ENCODE results near the gene SEC11A. TPM values are rescaled to one million over a fixed set of nuclear protein-coding genes. Genes with fewer than 3 reads are reported as not detected.

SEC11A gene
- total and polyA plus RNA-seq, 2 donors (not counting 1 experiment from before 2014, with no cell fraction given): 23.1 to 78.0 TPM

GRCh38 chr15:84714372-84714771 lies 1.6 kb downstream of the SEC11A start:
- no peaks in the 10 kb centered on the region for H3K9me3 Mint-ChIP-seq (ENCODE audit: insufficient read depth)
- POLR2A ChIA-PET: interaction anchor here (0.5 to 3.7 kb wide), 2 partner anchors 30 to 34 kb away, joined by 3 to 49 read pairs; partner anchors contain the start of gene ZNF592
- H3K4me2 ChIP-seq (replicated peaks; ENCODE audit: low read depth, low read length, poor library complexity, severe bottlenecking): peak overlapping the region; percentile 89
- intact Hi-C loops (cut with micrococcal nuclease): no loop called here
- H3K4me1 Mint-ChIP-seq: peaks cover 38% of the 10 kb centered on the region
- no peaks in the 10 kb centered on the region for H3K9me3 ChIP-seq (ENCODE audit: control extremely low read depth in 1 of 3, control insufficient read depth in 2 of 3, insufficient read depth in 1 of 3, low read length in 2 of 3)
- H4K20me1 ChIP-seq (ENCODE audit: control insufficient read depth, insufficient read depth, low read length, poor library complexity, severe bottlenecking): peaks cover 46% of the 10 kb centered on the region
- H3K9ac ChIP-seq (ENCODE audit: low read length): peak overlapping the region; percentile 95
- no peaks in the 10 kb centered on the region for H3K27me3 ChIP-seq (replicated peaks in 1 of 4; ENCODE audit: control extremely low read depth in 1 of 4, control insufficient read depth in 3 of 4, insufficient read depth in 4 of 4, low read length in 3 of 4)
- ATAC-seq (ENCODE audit: low read depth) (no peak), DNase-seq (no peak)
- no CpG with 5 or more reads among the region's 5 CpGs for WGBS (ENCODE audit: insufficient coverage)
- CTCF ChIA-PET: interaction anchor here (0.6 to 3.9 kb wide), 6 partner anchors 20 to 197 kb away, joined by 3 to 20 read pairs (median 4); partner anchors contain the start of gene WDR73
- H3K79me2 ChIP-seq (ENCODE audit: control insufficient read depth, insufficient read depth, low read length): peaks cover 79% of the 10 kb centered on the region
- no peak overlapping the region for H2AFZ ChIP-seq (ENCODE audit: insufficient read depth, low read depth, low read length, poor library complexity, severe bottlenecking)
- peaks cover 0 to 11% of the 10 kb centered on the region in 2 experiments for H3K36me3 ChIP-seq (replicated peaks in 1 of 2; ENCODE audit: control extremely low read depth in 1 of 2, control insufficient read depth in 1 of 2, extremely low read depth in 1 of 2, insufficient read depth in 2 of 2, low read length in 1 of 2)
- no peak for TF ChIP-seq EZH2 (IDR thresholded peaks at IDR 0.05; ENCODE audit: borderline replicate concordance, insufficient read depth, low read depth, low read length, poor library complexity, severe bottlenecking)
- TF ChIP-seq CTCF (IDR thresholded peaks at IDR 0.05): no peak
- H3K27me3 Mint-ChIP-seq: no peaks in the 10 kb centered on the region
- H3K4me3 Mint-ChIP-seq: peak overlapping the region; percentile 93
- H3K27ac Mint-ChIP-seq: peak overlapping the region; percentile 46
- peaks cover 24 to 28% of the 10 kb centered on the region in 2 donors for H3K4me1 ChIP-seq (ENCODE audit: control insufficient read depth in 2 of 2, insufficient read depth in 2 of 2, low read length in 2 of 2)
- H3K4me3 ChIP-seq (ENCODE audit: control extremely low read depth in 1 of 5, extremely low read depth in 1 of 5, insufficient read depth in 1 of 5, low read depth in 2 of 5, low read length in 4 of 5): no peak overlapping the region
- H3K27ac ChIP-seq (ENCODE audit: low read length in 2 of 2): peak overlapping the region in 1 of 2 donors; percentile 92

- POLR2A ChIA-PET: interaction anchor here (1.3 kb wide), 1 partner anchor 12 kb away, joined by 3 read pairs; the partner anchor contains the start of gene SEC11A
- 100% methylated on average over 4 of the region's 5 CpGs for WGBS (ENCODE audit: insufficient coverage)
- no peak overlapping the region for H3K27ac ChIP-seq (ENCODE audit: low read length in 2 of 2)
- TF ChIP-seq EZH2 (IDR thresholded peaks at IDR 0.05; ENCODE audit: borderline replicate concordance, insufficient read depth, low read depth, low read length, poor library complexity, severe bottlenecking) (no peak), CTCF (IDR thresholded peaks at IDR 0.05) (no peak)
- peaks cover 7 to 15% of the 10 kb centered on the region in 2 experiments for H3K36me3 ChIP-seq (replicated peaks in 1 of 2; ENCODE audit: control extremely low read depth in 1 of 2, control insufficient read depth in 1 of 2, extremely low read depth in 1 of 2, insufficient read depth in 2 of 2, low read length in 1 of 2)
- peaks cover 54% of the 10 kb centered on the region for H3K4me1 Mint-ChIP-seq
- no peak for DNase-seq
- CTCF ChIA-PET: interaction anchor here (1.2 kb wide), 1 partner anchor 10 kb away, joined by 3 read pairs; no protein-coding TSS in a partner anchor
- H3K4me3 ChIP-seq (ENCODE audit: control extremely low read depth in 1 of 5, extremely low read depth in 1 of 5, insufficient read depth in 1 of 5, low read depth in 2 of 5, low read length in 4 of 5): no peak overlapping the region
- peaks cover 79% of the 10 kb centered on the region for H4K20me1 ChIP-seq (ENCODE audit: control insufficient read depth, insufficient read depth, low read length, poor library complexity, severe bottlenecking)
- no peak overlapping the region for H3K9ac ChIP-seq (ENCODE audit: low read length)
- H3K27me3 Mint-ChIP-seq: no peaks in the 10 kb centered on the region
- no peak for ATAC-seq (ENCODE audit: low read depth)
- no peak overlapping the region for H2AFZ ChIP-seq (ENCODE audit: insufficient read depth, low read depth, low read length, poor library complexity, severe bottlenecking)
- H3K9me3 Mint-ChIP-seq (ENCODE audit: insufficient read depth): no peaks in the 10 kb centered on the region
- H3K4me1 ChIP-seq (ENCODE audit: control insufficient read depth in 2 of 2, insufficient read depth in 2 of 2, low read length in 2 of 2): peaks cover 9 to 10% of the 10 kb centered on the region in 2 donors
- intact Hi-C loops (cut with micrococcal nuclease): no loop called here
- H3K27me3 ChIP-seq (replicated peaks in 1 of 4; ENCODE audit: control extremely low read depth in 1 of 4, control insufficient read depth in 3 of 4, insufficient read depth in 4 of 4, low read length in 3 of 4): no peaks in the 10 kb centered on the region
- H3K4me3 Mint-ChIP-seq: no peak overlapping the region
- no peak overlapping the region for H3K4me2 ChIP-seq (replicated peaks; ENCODE audit: low read depth, low read length, poor library complexity, severe bottlenecking)
- H3K9me3 ChIP-seq (ENCODE audit: control extremely low read depth in 1 of 3, control insufficient read depth in 2 of 3, insufficient read depth in 1 of 3, low read length in 2 of 3): no peaks in the 10 kb centered on the region
- peak overlapping the region; percentile 8 for H3K27ac Mint-ChIP-seq
- peaks cover 99% of the 10 kb centered on the region for H3K79me2 ChIP-seq (ENCODE audit: control insufficient read depth, insufficient read depth, low read length)
Observed at GRCh38 chr15:84703808-84704207, 12.1 kb downstream of the SEC11A start.
